Subcutaneous adipose tissue (tissue), 4 donors: Measurements from ENCODE around the gene RECQL5. TPM values are rescaled to one million over a fixed set of nuclear protein-coding genes. Genes with fewer than 3 reads are reported as not detected.

Experiments
- CTCF ChIP-seq: fragments of 450-650 bp; IDR thresholded peaks from one replicate; pipeline ENCODE4 v1.5.1; 2016; ENCODE audit warnings: low read depth, mild to moderate bottlenecking, control low read depth, antibody characterized with exemption, moderate library complexity
- total RNA-seq, 4 donors: library from RNA; depleted of rRNA; stranded (reverse); fragments of >200 nt; gene quantifications; one replicate each; pipeline ENCODE4 v1.1.0, GENCODE V29; 2016

The RECQL5 gene
- total RNA-seq, 4 donors from 2014 or later = 7.7 to 23.4 (median 15.5) TPM

GRCh38 chr17:75685499-75685898 is 18.5 kb upstream of the RECQL5 start:
- no peak for TF ChIP-seq CTCF

DNA sequence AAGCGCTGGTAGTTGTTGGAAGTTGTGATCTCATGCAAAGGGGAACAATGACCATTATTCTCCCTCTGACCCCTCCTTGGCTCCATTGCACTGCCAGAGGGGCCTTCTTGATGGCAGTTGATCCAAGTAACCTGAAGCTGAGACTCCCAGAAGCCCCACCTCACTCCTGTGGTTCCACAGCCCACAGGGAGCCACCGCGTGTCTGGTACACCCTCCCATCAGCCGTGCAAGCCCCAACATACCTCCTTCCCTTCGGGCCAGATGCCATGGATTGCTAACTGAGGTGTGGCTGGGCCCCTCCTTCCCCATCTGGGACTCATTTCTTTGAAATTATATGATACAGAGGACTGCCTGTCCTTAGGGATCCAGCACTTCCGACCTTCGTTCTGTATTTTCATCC is 18.0 kb upstream of the RECQL5 start:
- TF ChIP-seq CTCF = no peak

- TF ChIP-seq CTCF = no peak
Observed at GRCh38 chr17:75684249-75684648, 17.3 kb upstream of the RECQL5 start.

DNA sequence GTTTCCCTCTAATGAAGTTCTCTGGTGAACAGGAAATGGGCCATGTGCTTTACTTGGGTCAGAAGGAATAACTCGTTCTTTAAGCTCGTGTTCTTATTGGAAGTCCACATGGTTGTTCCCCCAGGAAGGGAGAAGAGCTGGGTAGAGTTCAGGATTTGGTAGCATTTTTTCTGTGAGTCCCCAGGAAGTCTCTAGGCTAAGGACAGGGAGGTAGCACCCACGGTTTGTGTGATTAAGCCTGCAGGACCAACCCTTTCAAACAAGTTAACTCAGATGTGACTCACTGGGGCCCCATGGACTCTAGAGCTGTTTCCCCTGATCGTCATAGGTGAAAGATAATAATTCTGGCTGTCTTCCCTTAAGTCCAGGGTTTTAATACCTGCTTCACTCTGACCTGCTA is 16.6 kb upstream of the RECQL5 start:
- TF ChIP-seq CTCF = no peak

DNA sequence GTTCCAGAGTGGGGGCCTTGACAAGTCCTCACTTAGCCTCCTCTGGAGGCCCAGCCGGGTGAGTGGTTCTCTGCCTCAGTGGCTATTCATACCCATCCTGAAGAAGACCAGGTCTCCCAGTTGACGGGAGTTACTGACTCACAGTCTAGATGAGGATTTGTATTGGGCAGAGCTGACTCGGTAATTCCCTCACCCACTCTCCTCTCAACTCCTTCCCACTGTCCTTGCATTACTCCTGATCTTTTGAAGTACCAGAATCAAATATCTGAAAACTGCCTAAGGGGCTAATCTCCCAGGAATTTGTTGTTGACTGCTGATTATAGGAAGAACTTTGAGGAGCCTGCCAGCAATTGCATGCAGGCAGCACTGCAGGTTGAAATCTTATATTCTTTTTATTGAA is 14.3 kb upstream of the RECQL5 start:
- no peak for TF ChIP-seq CTCF

DNA sequence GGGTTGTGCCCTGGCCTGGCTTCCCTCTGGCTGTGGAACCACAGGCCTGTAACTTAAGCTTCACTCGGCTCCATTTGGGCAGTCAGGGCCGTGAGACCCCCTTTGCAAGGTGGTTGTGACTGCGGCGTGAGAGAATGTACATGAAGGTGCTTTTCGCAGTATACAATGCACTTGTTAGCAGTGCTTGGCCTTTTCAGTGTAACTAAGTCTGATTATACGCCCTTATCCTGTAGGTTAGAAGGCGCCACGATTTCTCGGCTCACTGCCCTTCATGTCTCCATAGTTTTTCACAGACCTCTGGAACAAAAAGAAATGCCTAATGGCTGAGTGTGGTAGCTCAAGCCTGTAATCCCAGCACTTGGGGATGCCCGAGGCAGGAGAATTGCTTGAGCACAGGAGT is 13.5 kb upstream of the RECQL5 start:
- TF ChIP-seq CTCF = no peak

- TF ChIP-seq CTCF = no peak
Observed at GRCh38 chr17:75679706-75680211, 12.8 kb upstream of the RECQL5 start.
